HuH-7.5 (cell line): ENCODE data around the gene LGALS9B.
"Not testable (repeated sequence)": the region's sequence is repeated elsewhere in the genome, so short reads cannot be mapped to it uniquely, and the experiment has no call there.

ENCODE experiments used
- DNase-seq: peaks from one replicate; pipeline ENCODE4 v3.0.0; 2011; ENCODE audit warnings: low spot score

The LGALS9B gene

DNA sequence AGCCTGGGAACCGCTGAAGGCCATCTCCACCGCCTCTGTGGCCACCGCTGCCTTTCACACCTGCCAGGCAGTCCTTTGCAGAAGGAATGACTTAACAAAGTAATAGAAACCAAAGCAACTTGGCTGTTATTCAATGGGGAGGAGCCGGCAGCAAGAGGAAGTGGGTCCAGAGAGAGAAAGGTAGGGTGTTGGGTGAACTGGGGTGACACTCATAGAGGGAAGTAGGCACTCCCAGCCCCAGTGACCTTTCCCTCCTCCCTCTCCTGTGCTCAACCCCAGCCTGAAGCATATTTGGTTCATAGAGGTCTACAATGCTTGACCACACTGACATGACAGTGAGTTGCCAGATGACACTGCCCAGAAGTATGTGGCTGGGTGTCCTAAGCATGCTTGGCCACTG is at the start of gene LGALS9B:
TSS of gene LGALS9B (minus strand) at position 93 of the 400 bp plus-strand sequence. CDS start at position 24, 69 bp downstream.
- DNase-seq: not testable (repeated sequence)

DNA sequence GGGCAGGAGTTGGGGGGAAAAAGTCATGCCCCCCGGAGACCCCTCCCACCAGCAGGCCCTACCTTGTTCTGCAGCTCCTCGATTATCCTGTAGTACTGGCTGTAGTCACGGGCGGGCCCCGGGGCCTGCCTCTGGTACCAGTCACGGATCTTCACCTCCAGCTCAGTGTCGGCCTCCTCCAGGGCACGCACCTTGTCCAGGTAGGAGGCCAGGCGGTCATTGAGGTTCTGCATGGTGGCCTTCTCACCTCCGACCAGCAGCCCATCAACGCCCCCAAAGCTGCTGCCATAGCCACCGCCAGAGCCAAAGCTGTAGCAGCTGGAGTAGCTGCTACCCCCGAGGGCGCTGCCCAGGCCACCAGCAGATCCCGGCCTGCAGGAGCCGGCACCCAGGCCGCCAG is 49.6 kb upstream of the LGALS9B start:
- not testable (repeated sequence) for DNase-seq

DNA sequence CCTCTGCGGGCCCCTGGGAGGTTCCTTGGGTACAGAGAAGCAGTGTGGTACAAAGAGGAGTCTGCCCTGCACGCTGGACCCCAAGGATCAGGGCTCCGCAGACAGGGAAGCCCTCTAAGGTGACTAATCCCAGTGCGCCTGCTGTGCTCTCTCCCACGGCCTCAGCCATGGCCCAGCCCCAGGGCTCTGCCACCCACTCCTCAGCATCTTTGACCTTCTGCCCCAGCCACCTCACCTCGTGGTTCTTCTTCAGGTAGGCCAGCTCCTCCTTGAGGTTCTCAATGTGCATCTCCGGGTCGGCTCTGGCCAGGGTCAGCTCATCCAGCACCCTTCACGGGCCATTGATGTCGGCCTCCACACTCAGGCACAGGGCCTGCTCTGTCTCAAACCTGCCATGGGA is 47.8 kb upstream of the LGALS9B start:
- not testable (repeated sequence) for DNase-seq

DNA sequence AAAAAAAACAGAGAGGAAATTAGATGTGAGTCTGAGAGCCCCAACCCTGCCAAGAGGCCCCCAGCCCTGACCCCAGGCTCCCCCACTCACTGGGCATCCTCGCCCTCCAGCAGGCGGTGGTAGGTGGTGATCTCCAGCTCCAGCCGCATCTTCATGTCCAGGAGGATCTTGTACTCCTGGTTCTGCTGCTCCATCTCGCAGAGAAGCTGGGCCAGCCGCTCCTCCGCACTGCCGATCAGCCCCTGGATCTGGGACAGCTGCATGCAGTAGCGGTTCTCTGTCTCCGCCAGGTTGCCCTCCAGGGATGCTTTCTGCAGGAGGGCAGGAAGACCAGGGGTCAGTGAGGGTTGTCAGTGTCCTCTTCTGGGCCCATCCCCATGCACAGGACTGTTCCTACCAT is 46.2 kb upstream of the LGALS9B start:
- not testable (repeated sequence) for DNase-seq

DNA sequence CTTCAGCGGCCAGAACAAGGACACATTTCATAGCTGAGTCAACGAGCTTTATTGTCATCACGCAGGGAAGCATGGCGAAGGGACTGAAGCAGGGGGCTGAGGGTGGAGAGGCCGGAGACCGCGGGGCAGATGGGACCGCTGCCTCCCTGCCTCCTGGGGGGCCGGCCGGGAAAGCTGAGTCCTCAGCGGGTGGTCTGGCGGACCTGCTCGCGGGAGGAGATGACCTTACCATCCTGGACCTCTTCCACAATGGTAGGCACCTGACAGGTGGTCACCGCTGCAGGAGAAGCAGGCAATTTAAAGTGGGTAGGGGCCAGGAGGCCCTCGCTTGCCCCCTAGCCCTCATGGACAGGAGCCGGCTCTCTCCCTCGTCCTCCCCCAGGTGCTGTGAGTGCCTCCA is 45.0 kb upstream of the LGALS9B start:
- not testable (repeated sequence) for DNase-seq

DNA sequence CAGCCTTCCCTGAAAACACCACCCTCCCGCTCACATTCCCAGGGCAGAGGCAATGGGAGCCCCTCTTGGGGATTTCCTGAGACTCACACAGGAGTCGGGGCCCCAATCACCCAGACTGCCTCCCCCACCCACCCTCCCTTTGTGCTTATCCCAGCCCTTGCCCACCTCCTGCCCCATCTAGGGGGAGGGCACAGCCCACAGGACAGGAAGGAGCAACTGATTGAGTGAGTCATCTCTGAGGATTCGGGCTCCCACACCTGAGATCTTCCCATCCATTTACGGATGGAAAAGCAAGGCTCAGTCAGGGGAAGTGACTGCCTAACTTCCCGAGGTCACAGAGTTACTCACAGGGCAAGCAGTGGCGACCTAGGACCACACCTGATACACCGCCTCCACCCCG is 44.4 kb upstream of the LGALS9B start:
- DNase-seq: not testable (repeated sequence)

DNA sequence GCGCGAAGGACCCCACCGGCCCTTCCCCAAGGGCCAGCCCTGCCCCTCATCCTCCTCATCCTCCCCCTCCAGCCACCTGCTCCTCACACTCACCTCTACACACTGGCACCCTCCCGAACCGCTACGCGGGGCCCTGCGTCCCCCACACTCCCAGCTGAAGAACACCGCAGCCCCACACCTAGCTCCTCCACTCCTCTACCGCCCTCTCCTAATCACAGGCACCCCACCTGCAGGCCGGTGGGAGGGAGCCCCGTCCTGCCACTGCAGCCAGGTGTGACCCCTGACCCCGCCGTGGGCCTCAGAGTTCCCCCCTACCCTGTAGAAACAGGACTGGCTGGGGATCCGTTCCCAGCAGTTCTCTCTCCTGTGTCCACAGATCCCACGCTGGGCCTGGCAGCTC is 38.0 kb upstream of the LGALS9B start:
- not testable (repeated sequence) for DNase-seq

DNA sequence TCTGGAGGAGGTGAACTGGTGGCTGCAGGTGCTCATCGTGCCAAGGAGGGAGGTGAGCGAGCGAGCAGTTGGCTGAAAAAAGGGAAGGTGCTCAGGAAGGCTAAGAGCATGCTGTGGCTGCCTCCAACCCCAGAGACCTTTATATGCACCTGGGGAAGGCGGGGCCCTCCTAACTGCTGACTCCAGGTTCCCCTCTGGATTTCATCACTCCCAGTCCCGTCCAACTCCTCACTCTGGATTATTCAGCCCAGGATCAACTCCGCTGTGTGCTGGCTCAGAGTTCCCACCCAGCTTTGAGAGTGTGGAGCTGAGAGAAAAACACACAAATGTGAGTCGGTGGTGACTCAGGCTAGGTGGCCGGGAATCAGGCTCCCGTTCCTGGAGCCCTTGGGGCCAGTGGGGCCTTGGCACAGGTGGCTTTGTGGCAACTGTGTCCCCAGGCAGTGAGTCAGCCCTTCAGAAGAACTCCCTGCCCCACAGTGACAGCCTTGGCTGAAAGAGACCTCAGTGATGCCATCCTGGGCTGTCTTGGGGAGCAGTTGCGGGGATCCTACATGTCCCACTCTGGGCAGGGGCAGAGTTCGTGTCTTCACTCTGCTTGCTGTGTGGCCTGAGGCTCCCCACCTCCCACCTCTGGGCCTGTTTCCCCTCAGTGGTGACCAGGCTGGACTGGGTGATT is 37.2 kb upstream of the LGALS9B start:
- DNase-seq: not testable (repeated sequence)

DNA sequence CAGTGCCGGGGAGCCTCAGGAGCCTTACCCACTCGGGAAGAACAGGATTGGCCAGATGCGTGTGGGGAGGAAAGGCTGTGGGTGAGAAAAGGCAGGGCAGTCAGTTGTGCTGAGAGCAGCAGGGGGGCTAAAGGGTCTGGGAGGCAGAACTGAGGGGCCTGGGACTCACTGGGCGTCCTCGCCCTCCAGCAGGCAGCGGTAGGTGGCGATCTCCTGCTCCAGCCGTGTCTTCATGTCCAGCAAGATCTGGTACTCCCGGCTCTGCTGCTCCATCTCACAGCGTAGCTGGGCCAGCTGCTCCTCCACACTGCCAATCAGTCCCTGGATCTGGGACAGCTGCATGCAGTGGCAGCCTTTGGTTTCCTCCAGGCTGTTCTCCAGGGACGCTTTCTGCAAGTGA is 34.6 kb upstream of the LGALS9B start:
- not testable (repeated sequence) for DNase-seq

DNA sequence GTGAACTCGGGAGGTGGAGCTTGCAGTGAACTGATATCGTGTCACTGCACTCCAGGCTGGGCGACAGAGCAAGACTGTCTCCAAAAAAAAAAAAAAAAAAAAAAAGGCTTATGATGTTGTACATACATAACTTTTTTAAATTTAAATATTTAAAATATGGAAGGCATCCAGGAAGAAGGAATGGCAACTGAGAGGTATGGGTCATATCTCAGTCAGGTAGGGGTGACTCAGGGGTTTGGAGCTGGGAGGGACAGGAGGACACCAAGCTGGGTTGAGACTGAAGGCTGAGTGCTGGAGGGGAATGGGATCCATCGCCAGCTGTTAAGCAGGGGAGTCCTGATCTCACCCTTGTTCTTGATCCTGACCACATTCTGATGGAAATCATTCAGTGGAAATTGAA is 33.0 kb upstream of the LGALS9B start:
- DNase-seq: not testable (repeated sequence)

DNA sequence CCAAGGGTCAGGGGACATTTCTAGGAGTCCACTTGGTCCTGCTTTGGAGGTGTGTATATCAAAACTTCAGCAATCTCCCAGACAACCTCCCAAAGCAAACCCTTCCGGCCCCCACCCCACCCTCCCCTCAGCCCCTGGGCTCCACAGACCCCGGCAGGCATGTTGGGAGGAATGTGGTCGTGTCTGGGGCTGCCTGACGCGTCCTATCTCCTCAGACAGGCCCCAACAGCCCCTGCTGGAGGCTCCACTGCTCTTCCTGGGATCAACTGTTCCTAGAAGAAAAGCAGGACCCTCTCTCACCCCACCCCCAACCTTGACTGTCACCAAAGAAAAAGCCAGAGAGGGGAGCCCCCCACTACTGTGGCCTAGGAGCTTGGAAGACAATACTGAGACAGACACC is 28.1 kb upstream of the LGALS9B start:
- DNase-seq: not testable (repeated sequence)

DNA sequence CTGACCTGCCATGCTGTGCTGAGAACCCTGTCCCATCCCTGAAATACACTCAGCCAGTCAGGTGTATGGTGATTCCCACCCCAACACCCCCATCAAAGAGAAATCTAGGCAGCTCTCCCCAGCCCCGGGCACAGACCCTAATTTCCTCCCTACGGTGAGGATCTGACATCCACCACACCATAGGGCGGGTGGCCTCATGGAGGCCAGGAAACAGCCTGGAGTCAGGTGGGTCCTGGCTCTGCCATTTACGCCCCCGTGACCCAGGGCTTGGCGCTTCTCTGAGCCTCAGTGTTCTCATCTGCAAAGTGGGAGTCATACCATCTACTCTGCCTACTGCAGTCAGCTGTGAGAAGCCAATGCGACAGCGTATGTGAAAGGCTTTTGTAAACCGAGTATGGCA is 27.4 kb upstream of the LGALS9B start:
- DNase-seq: not testable (repeated sequence)

DNA sequence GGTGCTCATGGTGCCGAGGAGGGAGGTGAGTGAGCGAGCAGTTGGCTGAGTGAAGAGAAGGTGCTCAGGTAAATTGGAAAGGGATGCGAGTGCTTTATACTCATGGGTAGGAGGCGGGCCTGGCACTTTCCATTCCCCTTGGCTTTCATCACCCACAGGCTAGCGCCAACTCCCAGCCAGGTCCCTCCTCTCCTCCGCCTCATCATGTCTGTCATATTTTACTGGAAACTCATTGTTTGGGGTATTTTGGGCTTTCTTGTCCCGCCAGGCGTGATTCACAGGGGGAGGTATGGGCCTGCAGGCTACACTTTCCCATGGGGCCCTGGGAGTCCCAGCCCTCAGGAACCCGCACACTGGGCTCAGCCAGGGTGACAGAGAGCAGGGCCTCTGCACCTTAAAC is 26.8 kb upstream of the LGALS9B start:
- not testable (repeated sequence) for DNase-seq

DNA sequence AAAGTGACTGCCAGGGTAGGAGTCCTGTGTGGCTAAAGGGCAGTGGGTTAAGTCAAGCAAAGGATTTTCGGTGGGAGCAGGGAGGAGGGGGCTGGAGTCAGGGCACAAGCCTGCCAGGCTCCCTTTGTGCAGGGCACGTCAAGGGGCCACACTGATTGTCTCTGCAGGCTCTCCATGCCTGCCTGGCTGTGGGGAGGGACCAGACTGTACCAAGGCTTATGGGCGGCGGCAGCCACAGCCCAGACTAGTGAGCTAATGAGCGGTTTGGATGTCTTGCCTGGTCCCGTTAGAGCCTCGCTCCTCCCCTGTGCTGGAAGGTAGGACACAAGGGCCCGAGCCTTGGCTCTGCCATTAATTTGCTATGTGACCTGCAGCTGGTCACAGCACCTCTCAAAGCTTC is 25.6 kb upstream of the LGALS9B start:
- not testable (repeated sequence) for DNase-seq

DNA sequence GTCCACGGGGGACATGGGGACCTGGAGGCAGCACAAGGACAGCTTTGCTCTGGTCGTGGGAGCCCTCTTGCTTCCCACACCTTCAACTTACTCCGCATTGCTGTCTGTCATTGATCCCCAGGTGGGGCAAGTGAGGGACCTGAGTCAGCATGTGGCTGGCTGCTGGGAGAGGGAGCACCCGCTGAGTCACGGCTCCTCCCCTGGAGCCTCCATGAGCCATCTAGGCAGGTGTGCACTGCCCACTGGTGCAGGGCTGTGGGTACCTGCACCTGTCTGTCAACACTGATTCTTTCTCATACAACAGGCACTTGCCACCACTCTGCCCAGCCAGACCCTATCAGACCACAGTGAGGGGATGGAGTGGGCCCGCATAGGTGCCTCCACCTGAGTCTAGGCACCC is 24.8 kb upstream of the LGALS9B start:
- not testable (repeated sequence) for DNase-seq

DNA sequence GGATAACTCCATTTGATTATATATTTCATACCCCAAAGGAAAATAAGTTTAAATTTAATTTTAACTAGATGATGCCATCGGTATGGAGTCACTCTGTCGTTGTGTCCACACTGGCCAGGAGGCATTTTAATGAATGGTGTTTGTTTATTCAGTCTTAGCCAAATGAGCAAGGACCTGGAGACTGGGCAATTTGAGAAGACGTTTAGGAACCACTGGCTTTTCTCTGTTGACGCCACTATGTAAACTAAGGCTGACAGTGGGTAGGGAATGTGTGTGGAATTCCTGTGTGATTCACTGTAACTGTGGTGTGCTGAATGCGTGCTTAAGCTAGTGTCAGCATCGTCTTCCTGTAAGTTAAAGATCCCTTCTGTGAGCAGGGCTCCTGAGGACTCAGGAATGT is 17.6 kb upstream of the LGALS9B start:
- DNase-seq: not testable (repeated sequence)

DNA sequence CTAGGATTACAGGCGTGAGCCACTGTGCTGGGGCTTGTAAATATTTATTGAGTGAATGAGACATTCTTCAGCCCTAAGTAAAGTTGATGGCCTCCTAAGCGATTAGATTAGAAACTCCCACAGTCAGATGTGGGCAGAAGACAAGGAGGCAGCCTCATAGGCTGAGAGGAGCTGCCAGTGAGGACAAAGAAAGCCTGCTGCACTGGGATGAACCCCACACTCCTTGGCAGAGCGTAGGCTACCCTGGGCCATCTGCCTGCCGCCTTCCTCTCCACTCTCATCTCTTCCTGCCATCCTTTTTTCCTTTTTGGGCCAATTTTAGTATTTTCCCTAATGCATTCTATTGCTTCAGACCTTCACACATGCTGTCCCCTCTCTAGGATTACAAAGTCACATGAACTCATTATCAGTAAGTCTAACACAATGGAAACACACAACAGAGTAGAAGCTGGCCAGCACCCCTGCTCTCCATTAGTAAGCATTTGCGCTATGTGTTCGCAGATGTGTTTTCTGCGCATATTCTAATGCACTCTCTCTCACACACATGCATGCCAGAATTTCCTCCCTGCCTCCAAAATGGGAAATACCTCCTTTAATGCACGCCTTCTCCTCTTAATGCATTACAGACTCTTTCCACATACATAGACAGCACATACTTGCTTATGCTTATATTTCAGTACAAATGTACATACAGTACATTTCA is 12.7 kb upstream of the LGALS9B start:
- DNase-seq: not testable (repeated sequence)

DNA sequence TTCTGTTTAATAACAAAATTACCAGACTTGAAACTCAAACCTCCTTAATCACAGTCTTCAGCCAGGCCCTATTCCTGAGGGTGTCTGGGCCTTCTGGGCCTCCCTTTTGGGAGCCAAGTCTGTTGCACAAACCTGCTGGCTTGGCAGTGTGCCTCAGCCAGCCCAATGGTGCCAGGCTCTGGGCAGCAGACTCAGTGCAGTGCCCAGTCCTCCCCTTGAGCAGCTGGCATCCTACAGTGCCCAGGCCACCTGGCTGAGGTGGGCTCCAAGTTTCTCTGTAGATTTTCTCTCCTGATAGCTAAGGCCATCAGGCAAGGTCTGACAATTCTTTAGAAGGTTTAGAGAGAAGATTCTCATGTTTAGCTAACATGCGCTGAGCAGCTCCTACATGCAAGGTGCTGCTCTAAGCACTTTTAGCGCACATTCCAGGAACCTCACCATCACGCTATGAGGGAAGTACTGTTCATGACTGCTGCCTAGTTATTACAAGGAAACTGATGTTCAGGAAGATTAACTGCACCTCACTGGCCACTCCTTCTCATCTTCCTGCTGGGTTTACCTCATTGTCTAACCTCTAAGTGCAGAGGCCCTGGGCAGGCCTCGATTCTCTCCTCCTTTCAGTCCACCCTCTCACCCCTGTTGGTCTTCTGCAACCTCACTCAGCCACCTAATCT is 10.2 kb upstream of the LGALS9B start:
- not testable (repeated sequence) for DNase-seq

DNA sequence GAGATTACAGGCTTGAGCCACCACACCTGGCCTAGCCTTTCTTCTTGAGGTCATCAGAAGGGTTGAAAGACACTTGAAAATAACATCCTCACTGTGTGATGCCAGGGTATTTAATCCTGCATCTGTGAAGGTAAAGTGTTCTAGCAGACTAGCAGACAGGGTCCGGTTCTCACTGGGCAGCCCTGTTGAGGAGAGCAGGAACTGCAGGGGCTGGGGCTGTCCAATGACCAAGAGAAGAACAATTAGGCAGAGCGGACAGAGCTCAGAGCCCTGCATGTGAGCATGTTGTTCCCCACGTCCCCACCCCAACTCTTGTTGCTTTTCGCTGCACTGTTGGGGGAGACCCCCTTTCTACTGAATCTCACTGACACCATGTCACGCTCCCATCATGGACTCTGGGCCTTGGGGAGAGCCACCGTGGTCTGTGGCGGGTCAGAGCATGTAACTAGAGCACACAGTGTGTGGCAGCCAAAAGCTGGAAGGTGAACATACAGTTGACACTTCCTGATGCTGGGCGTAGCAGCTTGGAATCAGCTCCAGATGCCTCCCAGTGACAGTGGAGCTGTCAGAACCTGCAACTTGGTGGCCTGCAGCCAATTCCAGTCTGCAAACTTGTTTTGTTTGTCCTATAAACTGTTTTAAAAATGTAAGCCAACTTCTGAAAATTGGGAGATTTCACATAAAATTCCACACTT is 7.9 kb upstream of the LGALS9B start:
- DNase-seq: not testable (repeated sequence)

DNA sequence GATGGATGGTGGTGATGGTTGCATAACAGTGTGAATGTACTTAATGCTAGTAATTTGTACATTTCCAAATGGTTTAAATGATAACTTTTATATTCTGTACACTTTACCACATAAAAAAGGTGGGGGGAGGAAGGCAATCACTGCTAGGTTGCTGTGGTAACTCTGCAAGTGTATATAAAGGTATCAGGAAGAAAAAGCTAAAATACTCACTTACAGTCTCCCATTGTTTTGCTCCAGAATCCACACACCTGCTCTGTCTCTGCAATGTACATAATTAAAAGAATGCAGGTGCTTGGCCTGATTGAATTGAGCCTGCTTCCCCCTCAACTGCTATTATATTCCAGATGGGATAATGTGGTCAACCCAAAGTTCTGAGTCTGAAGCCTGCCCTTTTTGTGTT is 6.7 kb upstream of the LGALS9B start:
- DNase-seq: not testable (repeated sequence)

DNA sequence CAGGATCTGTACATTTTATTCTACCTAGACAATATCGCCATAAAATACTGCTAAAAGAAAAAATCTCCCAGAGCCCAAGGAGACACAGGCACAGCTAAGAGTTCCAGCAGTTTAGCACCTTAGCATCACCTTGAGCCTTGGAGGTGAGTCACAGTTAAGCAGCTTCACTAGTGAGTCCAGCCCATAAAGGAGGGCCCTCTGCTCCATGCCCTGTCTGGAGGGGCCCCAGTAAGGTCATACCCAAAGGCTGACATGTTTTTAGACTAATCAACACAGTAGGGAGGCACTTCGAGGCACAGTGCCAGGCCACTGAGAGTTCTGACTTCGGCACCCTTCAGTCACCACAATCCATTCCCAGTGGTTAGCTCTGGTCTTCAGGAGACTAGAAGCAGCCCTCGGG is 2.6 kb upstream of the LGALS9B start:
- DNase-seq: not testable (repeated sequence)

DNA sequence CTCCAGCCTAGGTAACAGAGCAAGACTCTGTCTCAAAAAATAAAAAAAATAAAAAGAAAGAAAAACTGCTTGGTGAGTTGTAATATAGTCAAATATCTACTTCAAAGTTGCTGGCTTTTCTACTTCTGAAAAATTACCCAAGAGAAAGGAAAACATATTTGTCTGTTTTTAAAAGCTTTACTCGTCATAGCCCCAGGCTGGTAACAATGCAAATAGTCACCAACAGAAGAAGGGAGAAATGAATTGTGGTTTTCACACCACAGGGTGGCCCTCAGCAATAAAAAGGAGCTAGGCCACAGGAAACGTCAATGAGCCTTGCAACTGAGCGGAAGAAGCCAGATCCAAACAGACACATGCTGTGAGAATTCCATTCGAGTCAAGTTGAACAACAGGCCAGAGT is 1.8 kb upstream of the LGALS9B start:
- DNase-seq: not testable (repeated sequence)
